ENCODE results near the gene TTLL6.

DNA sequence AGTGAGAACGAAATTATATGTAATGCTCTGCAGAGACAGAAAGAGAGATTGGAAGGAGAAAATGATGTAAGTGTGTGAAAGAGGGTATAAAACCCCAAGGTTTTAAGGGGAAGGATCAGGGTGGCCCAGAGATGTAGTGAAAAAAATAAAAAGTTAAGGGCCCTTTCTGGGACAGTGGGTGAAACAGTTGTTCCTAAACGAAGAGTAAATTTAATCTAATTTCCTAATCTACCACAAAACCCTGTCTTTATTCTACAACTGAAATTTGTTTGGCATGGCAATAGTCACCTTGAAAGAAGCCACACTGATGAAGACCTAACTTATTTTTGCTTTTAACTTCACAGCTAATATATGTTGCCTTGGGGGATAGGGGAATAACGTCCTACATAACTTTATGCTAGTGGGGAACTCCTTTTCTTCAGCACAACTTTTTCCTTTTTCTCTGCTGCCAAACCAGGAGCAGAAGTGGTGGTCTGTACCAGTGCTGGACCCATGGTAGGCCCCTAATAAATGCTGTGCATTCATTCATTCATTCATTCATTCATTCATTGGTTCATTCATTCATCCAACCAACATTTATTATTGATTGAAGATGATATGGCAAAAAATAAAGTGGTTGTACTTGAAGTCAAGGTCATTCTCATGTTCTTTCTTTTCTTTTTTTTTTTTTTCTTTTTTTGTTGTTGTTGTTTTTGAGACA is 39.2 kb upstream of the TTLL6 start:
- TF ChIP-seq POLR2AphosphoS5 (IDR thresholded peaks at IDR 0.05; ENCODE audit: insufficient read depth, low read depth, low read length), result no peak
- TF ChIP-seq, protein P1, sequence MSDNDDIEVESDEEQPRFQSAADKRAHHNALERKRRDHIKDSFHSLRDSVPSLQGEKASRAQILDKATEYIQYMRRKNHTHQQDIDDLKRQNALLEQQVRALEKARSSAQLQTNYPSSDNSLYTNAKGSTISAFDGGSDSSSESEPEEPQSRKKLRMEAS (IDR thresholded peaks at IDR 0.05; ENCODE audit: insufficient read depth, insufficient read length), result no peak
